Measurements from ENCODE around the gene HES1. TPM values are rescaled to one million over a fixed set of nuclear protein-coding genes. Genes with fewer than 3 reads are reported as not detected.

HES1 gene
- total RNA-seq, 2 experiments from 2014 or later, result not detected

DNA sequence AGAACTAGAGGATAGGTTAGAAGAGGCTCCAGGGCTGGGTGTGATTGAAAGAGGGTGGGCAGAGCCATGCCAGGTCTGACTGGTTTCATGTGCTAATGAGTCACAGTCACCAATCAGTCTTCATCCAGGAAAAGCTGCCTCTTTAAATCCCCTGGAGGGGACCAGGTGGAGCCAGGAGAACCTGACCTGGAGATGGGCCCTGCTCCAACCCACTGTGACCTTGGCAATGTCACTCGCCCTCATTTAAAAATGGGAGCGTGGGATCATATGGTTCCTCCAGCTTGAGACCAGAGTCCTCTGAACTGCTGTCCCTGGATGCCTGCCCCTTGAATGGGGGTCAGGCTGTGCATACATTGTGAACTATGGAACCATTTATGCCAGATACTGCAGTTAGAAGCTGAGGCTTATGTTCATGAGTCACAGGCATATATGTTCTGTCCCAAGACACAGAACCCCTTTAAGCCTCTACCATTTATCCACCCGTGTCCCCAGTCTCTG is 23.0 kb downstream of the HES1 start:
- H3K4me3 Mint-ChIP-seq, result no peak overlapping the region
- ATAC-seq (no peak), DNase-seq (no peak)
- peaks cover 34% of the 10 kb centered on the region for H3K27me3 Mint-ChIP-seq (ENCODE audit: low read depth)
- H3K4me1 Mint-ChIP-seq (ENCODE audit: low read depth), result no peaks in the 10 kb centered on the region
- CTCF ChIA-PET, result no interaction called here
- POLR2A ChIA-PET, result no interaction called here
- peaks cover 3% of the 10 kb centered on the region for H3K9me3 Mint-ChIP-seq (ENCODE audit: insufficient read depth)
- H3K36me3 Mint-ChIP-seq (ENCODE audit: low read depth), result no peaks in the 10 kb centered on the region
- no peak overlapping the region for H3K27ac Mint-ChIP-seq

DNA sequence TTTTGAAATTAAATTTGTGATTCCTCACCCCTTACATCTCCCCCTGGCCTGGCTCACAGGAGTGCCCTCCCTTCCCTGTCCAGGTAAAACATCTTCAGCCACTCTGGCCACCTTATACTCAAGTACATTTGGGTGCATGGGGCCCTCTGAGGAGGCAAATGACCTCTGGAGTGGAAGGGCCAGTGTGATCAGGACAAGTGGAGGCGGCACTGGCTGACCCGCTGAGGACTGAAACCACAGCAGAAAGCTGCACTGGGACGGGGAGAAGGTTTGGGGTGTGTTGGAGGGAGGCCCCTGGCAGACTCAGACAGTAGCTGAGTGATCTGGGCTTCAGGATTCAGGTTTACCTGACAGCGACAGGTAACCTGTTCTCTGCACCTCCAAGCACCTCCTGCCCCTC is 24.2 kb downstream of the HES1 start:
- no peaks in the 10 kb centered on the region for H3K36me3 Mint-ChIP-seq (ENCODE audit: low read depth)
- ChIA-PET CTCF (no interaction called here), POLR2A (no interaction called here)
- ATAC-seq (no peak), DNase-seq (no peak)
- H3K9me3 Mint-ChIP-seq (ENCODE audit: insufficient read depth), result peaks cover under 1% of the 10 kb centered on the region
- no peaks in the 10 kb centered on the region for H3K4me1 Mint-ChIP-seq (ENCODE audit: low read depth)
- no peak overlapping the region for H3K4me3 Mint-ChIP-seq
- no peak overlapping the region for H3K27ac Mint-ChIP-seq
- peaks cover 44% of the 10 kb centered on the region for H3K27me3 Mint-ChIP-seq (ENCODE audit: low read depth)

DNA sequence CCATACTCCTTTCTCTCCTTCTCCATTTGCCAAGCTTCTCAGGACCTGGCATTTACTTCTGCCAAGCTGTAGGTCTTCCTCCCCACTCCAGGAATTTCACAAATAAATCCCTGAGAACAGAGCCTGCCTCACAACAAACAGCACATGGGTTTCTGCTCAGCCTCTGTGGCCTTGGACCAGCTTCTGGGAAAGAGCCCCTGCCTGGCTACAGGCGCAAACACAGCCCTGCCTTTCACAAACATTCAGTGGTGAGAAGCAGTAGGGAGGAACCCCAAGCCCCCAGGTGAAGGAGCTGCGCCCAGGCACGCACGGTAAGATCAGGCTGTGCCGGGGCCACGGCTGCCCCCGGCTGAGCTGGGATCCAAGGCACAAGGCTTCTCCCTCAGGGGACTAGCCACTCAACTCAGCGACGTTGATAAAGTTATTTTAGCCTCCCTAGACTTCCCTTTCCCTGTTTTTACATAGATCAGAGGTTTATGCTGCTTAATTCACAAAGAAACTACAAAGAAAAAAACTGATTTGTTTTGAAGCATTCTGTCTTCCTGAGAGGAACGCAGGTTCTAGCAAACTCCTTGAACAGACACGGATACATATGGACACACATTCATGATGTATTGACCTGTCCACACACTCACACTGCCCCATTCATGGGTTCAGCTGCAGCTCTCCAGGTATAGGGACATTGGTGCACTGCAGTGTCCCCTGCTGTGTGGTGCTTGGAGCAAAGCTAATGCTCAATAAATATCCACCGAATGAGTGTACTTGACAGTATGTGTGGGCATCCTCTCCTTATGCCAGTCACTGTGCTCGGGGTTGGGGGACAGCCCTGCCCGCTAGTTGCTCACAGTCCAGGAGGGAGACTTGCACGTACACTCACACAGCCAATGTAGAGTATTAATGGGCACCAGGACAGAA is 25.4 kb downstream of the HES1 start:
- Mint-ChIP-seq H3K9me3 (ENCODE audit: insufficient read depth) (no peaks in the 10 kb centered on the region), H3K36me3 (ENCODE audit: low read depth) (no peaks in the 10 kb centered on the region), H3K27me3 (ENCODE audit: low read depth) (peaks cover 50% of the 10 kb centered on the region), H3K4me1 (ENCODE audit: low read depth) (no peaks in the 10 kb centered on the region), H3K27ac (no peak overlapping the region), H3K4me3 (no peak overlapping the region)
- ChIA-PET CTCF (no interaction called here), POLR2A (no interaction called here)
- no peak for ATAC-seq
- DNase-seq, result no peak

DNA sequence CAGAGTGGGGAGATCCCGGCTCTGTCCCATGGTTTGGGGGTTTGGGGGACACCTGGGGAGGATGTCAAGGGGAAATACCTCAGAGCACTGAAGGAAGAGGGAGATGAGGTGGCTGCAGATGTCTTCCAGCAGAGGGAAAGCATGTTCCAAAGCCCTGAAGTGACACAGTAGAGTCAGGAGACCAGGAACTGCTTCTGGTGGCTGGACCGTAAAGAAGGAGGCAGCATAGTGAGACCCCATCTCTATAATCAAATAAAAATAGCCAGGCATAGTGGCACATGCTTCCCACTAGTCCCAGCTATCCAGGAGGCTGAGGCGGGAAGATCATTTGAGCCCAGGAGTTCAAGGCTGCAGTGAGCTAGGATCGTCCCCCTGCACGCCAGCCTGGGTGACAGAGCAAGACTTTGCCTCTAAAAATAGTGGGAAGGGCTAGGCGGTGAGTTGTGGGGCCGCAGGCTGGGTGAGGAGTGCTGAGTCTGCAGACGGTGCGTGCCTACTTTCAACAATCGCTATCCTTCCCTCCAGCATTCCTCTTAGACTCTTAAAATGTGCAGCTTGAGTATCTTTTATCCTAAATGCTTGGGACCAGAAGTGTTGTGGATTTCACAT is 26.2 kb downstream of the HES1 start:
- DNase-seq, result no peak
- no peak overlapping the region for H3K27ac Mint-ChIP-seq
- H3K4me3 Mint-ChIP-seq, result no peak overlapping the region
- peaks cover 52% of the 10 kb centered on the region for H3K27me3 Mint-ChIP-seq (ENCODE audit: low read depth)
- no peaks in the 10 kb centered on the region for H3K4me1 Mint-ChIP-seq (ENCODE audit: low read depth)
- ATAC-seq, result no peak
- no peaks in the 10 kb centered on the region for H3K9me3 Mint-ChIP-seq (ENCODE audit: insufficient read depth)
- ChIA-PET CTCF (no interaction called here), POLR2A (no interaction called here)
- H3K36me3 Mint-ChIP-seq (ENCODE audit: low read depth), result no peaks in the 10 kb centered on the region

DNA sequence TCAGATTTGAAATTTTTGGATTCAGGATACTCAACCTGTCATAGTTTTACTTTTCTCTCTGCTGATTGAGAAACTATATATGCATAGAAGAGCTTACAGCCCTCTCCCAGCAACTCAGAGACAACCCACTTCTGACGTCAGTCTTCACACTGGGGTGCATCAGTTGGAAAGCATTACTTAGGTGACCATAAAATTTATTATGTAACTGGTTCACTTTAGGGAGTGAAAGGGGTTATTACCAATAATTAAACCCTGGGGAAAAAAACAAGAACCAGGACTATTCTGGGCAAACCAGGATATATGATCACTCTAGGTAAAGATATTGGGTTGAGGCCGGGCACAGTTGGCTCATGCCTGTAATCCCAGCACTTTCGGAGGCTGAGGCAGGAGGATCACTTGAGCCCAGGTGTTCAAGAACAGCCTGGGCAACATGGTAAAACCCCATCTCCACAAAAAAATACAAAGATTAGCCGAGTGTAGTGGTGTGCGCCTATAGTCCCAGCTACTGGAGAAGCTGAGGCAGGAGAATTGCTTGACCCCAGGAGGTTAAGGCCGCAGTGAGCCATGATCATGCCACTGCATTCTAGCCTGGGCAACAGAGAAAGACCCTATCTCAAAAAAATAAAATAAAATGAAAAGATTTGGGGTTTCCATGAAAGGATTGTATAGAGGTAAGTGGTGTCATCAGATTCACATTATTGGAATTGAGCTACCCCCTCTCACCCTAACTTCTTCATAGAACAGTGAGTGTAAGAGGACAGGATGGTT is 27.1 kb downstream of the HES1 start:
- no peaks in the 10 kb centered on the region for H3K9me3 Mint-ChIP-seq (ENCODE audit: insufficient read depth)
- DNase-seq (no peak), ATAC-seq (no peak)
- ChIA-PET POLR2A (no interaction called here), CTCF (no interaction called here)
- H3K4me3 Mint-ChIP-seq, result no peak overlapping the region
- no peaks in the 10 kb centered on the region for H3K4me1 Mint-ChIP-seq (ENCODE audit: low read depth)
- H3K27me3 Mint-ChIP-seq (ENCODE audit: low read depth), result peaks cover 54% of the 10 kb centered on the region
- H3K36me3 Mint-ChIP-seq (ENCODE audit: low read depth), result no peaks in the 10 kb centered on the region
- H3K27ac Mint-ChIP-seq, result no peak overlapping the region

DNA sequence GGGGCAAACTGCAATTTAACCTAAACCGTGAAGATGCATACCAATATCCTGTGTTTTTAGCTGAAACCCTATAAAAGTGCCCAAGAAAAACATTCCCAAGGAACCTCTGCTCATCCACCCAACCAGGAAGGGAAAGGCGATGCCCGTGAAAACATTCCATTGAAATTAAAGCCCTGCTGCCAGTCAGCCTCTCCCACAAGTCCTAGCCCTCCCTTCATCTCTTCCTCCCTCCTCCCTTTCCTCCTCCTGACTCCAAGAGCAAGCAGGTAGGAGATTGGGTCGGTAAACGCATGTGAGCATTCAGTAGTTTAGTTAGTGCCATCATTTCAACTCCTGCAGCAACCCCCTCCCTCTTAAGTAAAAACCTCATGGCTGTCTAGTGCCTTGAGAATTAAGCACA is 27.7 kb downstream of the HES1 start:
- no peak overlapping the region for H3K4me3 Mint-ChIP-seq
- DNase-seq, result no peak
- H3K9me3 Mint-ChIP-seq (ENCODE audit: insufficient read depth), result no peaks in the 10 kb centered on the region
- no peaks in the 10 kb centered on the region for H3K4me1 Mint-ChIP-seq (ENCODE audit: low read depth)
- POLR2A ChIA-PET, result no interaction called here
- H3K36me3 Mint-ChIP-seq (ENCODE audit: low read depth), result no peaks in the 10 kb centered on the region
- CTCF ChIA-PET, result no interaction called here
- ATAC-seq, result no peak
- H3K27me3 Mint-ChIP-seq (ENCODE audit: low read depth), result peaks cover 53% of the 10 kb centered on the region
- no peak overlapping the region for H3K27ac Mint-ChIP-seq

DNA sequence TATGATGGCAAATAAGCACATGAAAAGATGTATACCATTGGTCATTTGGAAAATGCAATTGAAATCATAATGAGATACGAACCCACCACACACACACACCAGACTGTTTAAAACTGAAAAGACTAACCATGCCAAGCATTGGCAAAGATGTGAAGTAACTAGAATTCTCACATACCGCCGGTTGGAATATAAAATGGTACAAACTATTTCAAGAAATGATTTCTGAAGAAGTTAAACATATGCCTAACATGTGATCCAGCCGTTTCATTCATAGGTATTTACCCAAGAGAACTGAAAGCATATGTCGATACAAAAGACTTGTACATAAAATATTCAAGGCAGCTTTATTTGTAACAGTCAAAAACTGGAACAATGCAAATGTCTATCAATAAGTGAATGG is 28.9 kb downstream of the HES1 start:
- DNase-seq, result no peak
- H3K9me3 Mint-ChIP-seq (ENCODE audit: insufficient read depth), result no peaks in the 10 kb centered on the region
- CTCF ChIA-PET, result no interaction called here
- no peaks in the 10 kb centered on the region for H3K4me1 Mint-ChIP-seq (ENCODE audit: low read depth)
- POLR2A ChIA-PET, result no interaction called here
- ATAC-seq, result no peak
- no peaks in the 10 kb centered on the region for H3K36me3 Mint-ChIP-seq (ENCODE audit: low read depth)
- peaks cover 58% of the 10 kb centered on the region for H3K27me3 Mint-ChIP-seq (ENCODE audit: low read depth)
- H3K4me3 Mint-ChIP-seq, result no peak overlapping the region
- H3K27ac Mint-ChIP-seq, result no peak overlapping the region

DNA sequence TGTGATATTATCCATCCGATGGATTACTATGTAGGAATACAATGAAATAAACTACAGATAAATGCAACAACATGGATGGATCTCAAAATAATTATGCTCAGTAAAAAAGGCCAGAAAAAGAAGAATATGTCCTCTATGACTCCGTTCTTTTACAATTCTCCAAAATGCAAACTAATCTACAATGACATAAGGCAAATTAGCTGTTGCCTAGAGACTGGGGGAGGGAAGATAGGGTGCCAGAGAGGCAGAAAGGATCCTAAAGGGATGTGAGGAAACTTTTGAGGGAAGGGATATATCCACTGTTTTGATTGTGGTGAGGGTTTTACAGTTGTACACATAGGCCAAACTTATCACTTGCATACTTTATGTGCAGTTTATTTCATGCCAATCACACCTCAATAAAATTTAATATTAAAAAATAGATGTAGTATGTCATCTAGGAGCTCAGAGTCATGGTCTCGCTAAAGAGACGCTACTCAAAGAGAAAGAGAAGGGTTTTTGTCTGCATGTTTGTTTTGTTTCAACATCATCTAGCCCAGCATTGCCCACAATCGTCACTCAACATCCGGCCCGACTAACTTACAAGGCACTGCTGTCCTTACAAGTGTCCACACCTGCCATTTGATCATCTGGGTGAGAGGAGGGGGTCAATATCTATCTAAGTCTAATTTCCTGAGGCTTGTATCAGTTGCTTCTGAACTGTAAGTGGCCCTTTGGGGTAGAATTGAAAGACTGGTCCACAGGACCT is 29.5 kb downstream of the HES1 start:
- Mint-ChIP-seq H3K36me3 (ENCODE audit: low read depth) (no peaks in the 10 kb centered on the region), H3K4me1 (ENCODE audit: low read depth) (no peaks in the 10 kb centered on the region), H3K4me3 (no peak overlapping the region), H3K27ac (no peak overlapping the region), H3K27me3 (ENCODE audit: low read depth) (peaks cover 58% of the 10 kb centered on the region), H3K9me3 (ENCODE audit: insufficient read depth) (no peaks in the 10 kb centered on the region)
- POLR2A ChIA-PET, result no interaction called here
- CTCF ChIA-PET, result no interaction called here
- no peak for ATAC-seq
- DNase-seq, result no peak

DNA sequence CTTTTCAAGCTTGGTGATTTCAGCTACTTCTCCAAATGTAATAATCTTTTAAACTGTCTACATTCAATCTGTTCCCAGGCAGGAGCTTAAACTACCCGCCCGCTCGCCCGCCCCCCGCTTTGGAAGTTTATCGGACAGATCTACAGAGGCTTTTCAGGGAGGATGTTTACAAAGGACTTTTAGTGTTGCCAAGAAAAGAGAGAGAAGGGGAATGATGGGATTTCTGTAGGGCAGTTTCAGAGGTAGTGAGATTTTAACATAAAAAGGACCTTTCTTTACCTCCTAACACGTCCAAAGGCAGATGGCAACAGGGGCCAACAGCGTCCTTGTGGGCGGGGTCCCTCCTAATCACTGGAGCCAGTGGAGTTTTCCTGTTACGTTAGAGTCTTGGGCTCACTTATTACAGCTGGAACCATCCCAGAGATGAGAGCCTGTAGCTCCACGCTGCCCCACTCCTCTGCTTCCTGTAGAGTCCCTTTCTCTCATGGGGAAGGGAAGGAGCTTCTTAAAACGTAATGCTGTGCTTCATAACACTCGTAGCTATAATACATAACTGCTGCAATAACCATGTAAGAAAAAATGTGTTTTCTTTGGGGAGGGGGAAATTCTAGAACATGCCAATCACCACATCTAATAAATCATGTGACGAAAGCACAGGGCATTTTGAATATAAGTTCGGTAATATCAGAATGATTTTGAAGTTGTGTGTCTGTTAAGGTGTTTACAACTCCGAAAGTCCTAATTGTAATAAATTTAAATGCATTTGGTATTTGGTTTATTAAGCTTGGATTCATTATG is 30.9 kb downstream of the HES1 start:
- ATAC-seq (no peak), DNase-seq (no peak)
- POLR2A ChIA-PET, result no interaction called here
- CTCF ChIA-PET, result no interaction called here
- Mint-ChIP-seq H3K36me3 (ENCODE audit: low read depth) (no peaks in the 10 kb centered on the region), H3K27ac (no peak overlapping the region), H3K4me3 (no peak overlapping the region), H3K4me1 (ENCODE audit: low read depth) (no peaks in the 10 kb centered on the region), H3K27me3 (ENCODE audit: low read depth) (peaks cover 49% of the 10 kb centered on the region), H3K9me3 (ENCODE audit: insufficient read depth) (no peaks in the 10 kb centered on the region)

DNA sequence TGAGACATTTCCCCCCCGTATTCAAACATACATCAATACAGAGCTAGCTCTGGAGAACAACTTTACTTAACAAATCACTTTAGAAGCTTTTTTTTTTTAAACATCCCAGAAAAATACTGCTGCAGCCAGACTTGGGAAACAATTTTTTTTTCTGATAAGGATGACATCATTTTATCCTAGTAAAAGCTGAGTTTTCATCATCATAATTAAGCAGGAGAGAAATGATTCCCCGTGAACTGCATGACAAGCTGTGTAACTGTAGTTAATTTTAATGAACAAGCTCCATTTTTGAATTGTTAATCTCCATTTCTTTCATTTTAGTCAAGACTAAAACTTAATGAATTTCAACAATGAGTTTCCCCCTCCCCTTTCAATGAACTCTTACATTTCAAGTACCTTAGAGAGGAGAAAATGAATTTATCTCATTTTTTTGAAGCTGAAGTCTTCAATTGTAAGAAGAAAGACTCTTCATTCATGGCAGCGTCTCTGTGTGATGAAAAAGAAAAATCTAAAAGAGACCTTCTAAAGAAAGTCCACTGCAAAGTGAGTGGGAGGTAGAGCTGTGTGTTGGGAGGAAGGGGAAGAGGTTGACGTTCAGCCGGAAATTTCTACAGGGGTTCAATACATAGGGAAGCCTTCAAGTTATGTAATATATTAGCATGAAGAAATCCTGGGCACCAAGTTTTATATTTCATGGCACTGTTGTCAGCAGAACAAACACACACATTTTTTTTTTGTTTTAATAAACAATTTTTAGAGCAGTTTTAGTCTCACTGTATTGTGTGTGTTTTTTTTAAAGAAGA is 31.7 kb downstream of the HES1 start:
- Mint-ChIP-seq H3K4me1 (ENCODE audit: low read depth) (no peaks in the 10 kb centered on the region), H3K27ac (no peak overlapping the region), H3K9me3 (ENCODE audit: insufficient read depth) (no peaks in the 10 kb centered on the region), H3K36me3 (ENCODE audit: low read depth) (no peaks in the 10 kb centered on the region), H3K27me3 (ENCODE audit: low read depth) (peaks cover 48% of the 10 kb centered on the region), H3K4me3 (no peak overlapping the region)
- ChIA-PET CTCF (no interaction called here), POLR2A (no interaction called here)
- ATAC-seq (no peak), DNase-seq (no peak)

DNA sequence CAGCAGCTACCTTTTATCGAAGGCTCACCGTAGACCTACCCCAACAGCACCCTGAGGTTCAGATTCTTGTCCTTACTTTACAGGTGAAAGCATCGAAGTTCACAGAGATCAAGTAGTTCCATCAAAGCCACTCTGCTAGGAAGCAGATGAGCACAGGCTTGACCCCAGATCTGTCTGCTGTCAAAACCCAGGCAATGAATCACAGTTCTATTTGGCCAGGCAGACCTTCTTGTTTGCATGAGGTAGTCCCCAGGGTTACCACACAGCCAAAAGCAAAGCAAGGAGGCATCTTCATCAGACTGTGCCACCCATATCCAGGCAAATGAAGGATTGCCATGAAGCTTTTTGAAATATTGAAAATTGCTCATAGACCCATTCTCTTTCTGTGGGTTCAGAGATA is 33.0 kb downstream of the HES1 start:
- CTCF ChIA-PET, result no interaction called here
- no peaks in the 10 kb centered on the region for H3K4me1 Mint-ChIP-seq (ENCODE audit: low read depth)
- H3K4me3 Mint-ChIP-seq, result no peak overlapping the region
- peaks cover 42% of the 10 kb centered on the region for H3K27me3 Mint-ChIP-seq (ENCODE audit: low read depth)
- no peak for ATAC-seq
- no peaks in the 10 kb centered on the region for H3K36me3 Mint-ChIP-seq (ENCODE audit: low read depth)
- H3K27ac Mint-ChIP-seq, result no peak overlapping the region
- POLR2A ChIA-PET, result no interaction called here
- no peaks in the 10 kb centered on the region for H3K9me3 Mint-ChIP-seq (ENCODE audit: insufficient read depth)
- no peak for DNase-seq
